GM23338 (cell line): ENCODE results near the gene IKZF1. TPM values are rescaled to one million over a fixed set of nuclear protein-coding genes. Genes with fewer than 3 reads are reported as not detected.

ENCODE experiments used
- ATAC-seq: fragments of 200-7000 bp; cut with Tn5 transposase; 3 replicates; pipeline ENCODE4 v1.9.1; 2020
- DNase-seq: peaks from one replicate; pipeline ENCODE4 v3.0.0-alpha.2; 2015; ENCODE audit warnings: low spot score
- H2AFZ ChIP-seq: fragments of 200-600 bp; sonication (generic); 2 replicates; pipeline ENCODE4 v1.8.0; 2016; ENCODE audit warnings: antibody characterized with exemption, mild to moderate bottlenecking, moderate library complexity
- H3F3A ChIP-seq: fragments of 200-600 bp; sonication (generic); replicated peaks from 2 replicates; pipeline ENCODE4 v1.8.0; 2017; ENCODE audit warnings: antibody characterized with exemption, mixed run types, low read depth
- H3K27ac ChIP-seq: fragments of 200-600 bp; sonication (generic); 2 replicates; pipeline ENCODE4 v1.6.1; 2016; ENCODE audit warnings: low read depth
- H3K27me3 ChIP-seq: fragments of 200-600 bp; sonication (generic); 2 replicates; pipeline ENCODE4 v1.8.0; 2016; ENCODE audit warnings: mild to moderate bottlenecking, mixed run types, moderate library complexity; ENCODE audit not compliant: insufficient read depth
- H3K36me3 ChIP-seq: fragments of 200-600 bp; sonication (generic); 2 replicates; pipeline ENCODE4 v1.8.0; 2016; ENCODE audit warnings: mild to moderate bottlenecking; ENCODE audit not compliant: insufficient read depth
- H3K4me1 ChIP-seq: fragments of 200-600 bp; sonication (generic); 2 replicates; pipeline ENCODE4 v1.8.0; 2016; ENCODE audit warnings: mild to moderate bottlenecking, moderate library complexity; ENCODE audit not compliant: insufficient read depth
- H3K4me2 ChIP-seq: fragments of 200-600 bp; sonication (generic); 2 replicates; pipeline ENCODE4 v1.7.1; 2017; ENCODE audit warnings: mixed run types
- H3K4me3 ChIP-seq: fragments of 200-600 bp; sonication (generic); 2 replicates; pipeline ENCODE4 v1.6.1; 2016; ENCODE audit warnings: mixed run types
- H3K79me2 ChIP-seq: fragments of 200-600 bp; sonication (generic); replicated peaks from 2 replicates; pipeline ENCODE4 v1.8.0; 2017; ENCODE audit warnings: mild to moderate bottlenecking; ENCODE audit not compliant: insufficient read depth
- H3K9me2 ChIP-seq: fragments of 200-600 bp; sonication (generic); 2 replicates; pipeline ENCODE4 v1.8.0; 2017; ENCODE audit not compliant: insufficient read depth
- H4K20me1 ChIP-seq: fragments of 200-600 bp; sonication (generic); replicated peaks from 2 replicates; pipeline ENCODE4 v1.8.0; 2017; ENCODE audit warnings: mild to moderate bottlenecking; ENCODE audit not compliant: insufficient read depth
- H3K27ac Mint-ChIP-seq: 2 replicates; pipeline ENCODE4 v1.8.0; 2020; ENCODE audit warnings: inconsistent platforms, mild to moderate bottlenecking, moderate library complexity, mixed read lengths
- H3K27me3 Mint-ChIP-seq: 3 replicates; pipeline ENCODE4 v1.8.0; 2022; ENCODE audit warnings: low read depth, mild to moderate bottlenecking, moderate library complexity, mixed read lengths, inconsistent platforms; ENCODE audit not compliant: insufficient read depth, poor library complexity
- H3K36me3 Mint-ChIP-seq: 3 replicates; pipeline ENCODE4 v1.8.0; 2021; ENCODE audit warnings: low read depth, mild to moderate bottlenecking, inconsistent platforms, moderate library complexity, mixed read lengths
- H3K4me1 Mint-ChIP-seq: 3 replicates; pipeline ENCODE4 v1.8.0; 2020; ENCODE audit warnings: mild to moderate bottlenecking, inconsistent platforms, mixed read lengths
- H3K4me3 Mint-ChIP-seq: 3 replicates; pipeline ENCODE4 v1.8.0; 2021; ENCODE audit warnings: moderate library complexity, mild to moderate bottlenecking, inconsistent platforms, mixed read lengths
- H3K9me3 Mint-ChIP-seq: 3 replicates; pipeline ENCODE4 v1.8.0; 2020; ENCODE audit warnings: moderate library complexity, mild to moderate bottlenecking, inconsistent platforms, mixed read lengths
- EZH2phosphoT487 ChIP-seq: fragments of 200-600 bp; sonication (generic); IDR thresholded peaks from one replicate; pipeline ENCODE4 v1.8.1; 2018; ENCODE audit warnings: antibody characterized with exemption; ENCODE audit not compliant: unreplicated experiment
- POLR2AphosphoS5 ChIP-seq: IDR thresholded peaks from 2 replicates; pipeline ENCODE4 v1.6.1; 2016; ENCODE audit warnings: antibody characterized with exemption, low read depth
- ZNF114 ChIP-seq: fragments of 250-450 bp; sonication (Bioruptor Pico); IDR thresholded peaks from 2 replicates; pipeline ENCODE4 v1.5.0; 2020; ENCODE audit warnings: mild to moderate bottlenecking, moderate library complexity
- polyA plus RNA-seq: library from polyadenylated mRNA; unstranded; fragments of >200 nt; fragmentation: Nextera tagmentation; extraction: Ambion mirVana; gene quantifications from 2 replicates; pipeline ENCODE4 v1.2.1, GENCODE V29; 2016
- total RNA-seq: library from RNA; depleted of rRNA; stranded (reverse); fragments of >200 nt; shearing (Covaris generic); gene quantifications from 2 replicates; pipeline ENCODE4 v1.2.3, GENCODE V29; 2014
- TF ChIP-seq, protein P1 (sequence below): IDR thresholded peaks from one replicate; pipeline ENCODE4 v1.6.1; 2018; ENCODE audit warnings: antibody characterized with exemption; ENCODE audit not compliant: unreplicated experiment

The IKZF1 gene
- total and polyA plus RNA-seq, 2 experiments from 2014 or later: 0.57 to 1.8 TPM

DNA sequence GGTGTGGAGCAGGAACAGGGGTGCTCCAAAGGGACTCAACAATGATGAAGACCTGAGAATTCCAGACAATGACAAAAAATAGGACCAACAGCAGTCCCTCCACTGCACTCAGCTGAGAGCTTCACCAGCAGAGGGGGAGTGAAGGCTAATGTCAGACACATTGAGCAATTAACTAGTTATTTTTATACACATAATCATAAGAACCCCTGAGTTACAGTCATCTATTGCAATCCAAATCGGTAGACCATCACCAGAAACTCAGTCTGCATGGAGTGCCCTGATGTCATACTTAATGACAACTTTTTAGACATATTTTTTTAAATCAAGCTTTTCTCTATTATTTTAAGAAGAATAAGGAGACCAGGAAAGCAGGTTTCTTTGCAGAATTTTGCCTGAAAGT lies 30.6 kb upstream of the IKZF1 start:
- Histone ChIP-seq H3K4me2 (no peak overlapping the region), H3K36me3 (no peaks in the 10 kb centered on the region), H3K9me2 (no peaks in the 10 kb centered on the region; the same call in 1 of the 2 replicates), H3K79me2 (no peaks in the 10 kb centered on the region), H3F3A (no peaks in the 10 kb centered on the region), H3K27ac (no peak overlapping the region), H3K27me3 (no peaks in the 10 kb centered on the region), H3K4me3 (no peak overlapping the region), H4K20me1 (no peaks in the 10 kb centered on the region), H2AFZ (no peak overlapping the region), H3K4me1 (no peaks in the 10 kb centered on the region)
- Mint-ChIP-seq H3K4me3 (no peak overlapping the region), H3K36me3 (no peaks in the 10 kb centered on the region), H3K9me3 (peaks cover 4% of the 10 kb centered on the region; the same call in 1 of the 3 replicates), H3K4me1 (no peaks in the 10 kb centered on the region), H3K27me3 (peaks cover 2% of the 10 kb centered on the region), H3K27ac (no peak overlapping the region)
- no peak for ATAC-seq
- TF ChIP-seq POLR2AphosphoS5 (no peak), EZH2phosphoT487 (no peak)
- TF ChIP-seq, protein P1, sequence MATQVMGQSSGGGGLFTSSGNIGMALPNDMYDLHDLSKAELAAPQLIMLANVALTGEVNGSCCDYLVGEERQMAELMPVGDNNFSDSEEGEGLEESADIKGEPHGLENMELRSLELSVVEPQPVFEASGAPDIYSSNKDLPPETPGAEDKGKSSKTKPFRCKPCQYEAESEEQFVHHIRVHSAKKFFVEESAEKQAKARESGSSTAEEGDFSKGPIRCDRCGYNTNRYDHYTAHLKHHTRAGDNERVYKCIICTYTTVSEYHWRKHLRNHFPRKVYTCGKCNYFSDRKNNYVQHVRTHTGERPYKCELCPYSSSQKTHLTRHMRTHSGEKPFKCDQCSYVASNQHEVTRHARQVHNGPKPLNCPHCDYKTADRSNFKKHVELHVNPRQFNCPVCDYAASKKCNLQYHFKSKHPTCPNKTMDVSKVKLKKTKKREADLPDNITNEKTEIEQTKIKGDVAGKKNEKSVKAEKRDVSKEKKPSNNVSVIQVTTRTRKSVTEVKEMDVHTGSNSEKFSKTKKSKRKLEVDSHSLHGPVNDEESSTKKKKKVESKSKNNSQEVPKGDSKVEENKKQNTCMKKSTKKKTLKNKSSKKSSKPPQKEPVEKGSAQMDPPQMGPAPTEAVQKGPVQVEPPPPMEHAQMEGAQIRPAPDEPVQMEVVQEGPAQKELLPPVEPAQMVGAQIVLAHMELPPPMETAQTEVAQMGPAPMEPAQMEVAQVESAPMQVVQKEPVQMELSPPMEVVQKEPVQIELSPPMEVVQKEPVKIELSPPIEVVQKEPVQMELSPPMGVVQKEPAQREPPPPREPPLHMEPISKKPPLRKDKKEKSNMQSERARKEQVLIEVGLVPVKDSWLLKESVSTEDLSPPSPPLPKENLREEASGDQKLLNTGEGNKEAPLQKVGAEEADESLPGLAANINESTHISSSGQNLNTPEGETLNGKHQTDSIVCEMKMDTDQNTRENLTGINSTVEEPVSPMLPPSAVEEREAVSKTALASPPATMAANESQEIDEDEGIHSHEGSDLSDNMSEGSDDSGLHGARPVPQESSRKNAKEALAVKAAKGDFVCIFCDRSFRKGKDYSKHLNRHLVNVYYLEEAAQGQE: no peak
- DNase-seq: no peak

DNA sequence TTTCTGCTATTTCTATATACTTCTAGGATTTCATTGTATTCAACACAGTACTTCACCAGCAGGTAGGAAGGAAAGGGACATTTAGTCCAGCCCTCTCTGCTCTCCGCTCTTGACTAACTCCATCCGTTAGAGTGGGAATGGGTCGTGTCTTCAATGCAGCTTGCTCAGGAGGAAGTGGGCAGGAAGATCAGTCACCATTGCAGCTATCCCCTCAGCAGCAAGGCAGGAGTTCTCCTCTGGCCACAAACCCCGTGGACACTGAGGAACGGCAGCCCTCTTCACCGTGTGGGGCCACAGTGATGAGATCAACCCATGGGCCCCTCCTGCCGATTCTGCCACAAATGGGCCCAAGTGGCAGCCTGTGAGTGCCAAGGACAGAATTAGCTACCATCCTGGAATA lies 30.2 kb upstream of the IKZF1 start:
- Mint-ChIP-seq H3K9me3 (peaks cover 4% of the 10 kb centered on the region; the same call in 1 of the 3 replicates), H3K4me1 (no peaks in the 10 kb centered on the region), H3K27me3 (no peaks in the 10 kb centered on the region), H3K4me3 (no peak overlapping the region), H3K27ac (no peak overlapping the region), H3K36me3 (no peaks in the 10 kb centered on the region)
- Histone ChIP-seq H3K36me3 (no peaks in the 10 kb centered on the region), H3K9me2 (no peaks in the 10 kb centered on the region; the same call in 1 of the 2 replicates), H3F3A (no peaks in the 10 kb centered on the region), H3K4me3 (no peak overlapping the region), H4K20me1 (no peaks in the 10 kb centered on the region), H3K79me2 (no peaks in the 10 kb centered on the region), H3K27me3 (no peaks in the 10 kb centered on the region), H3K27ac (no peak overlapping the region), H3K4me2 (no peak overlapping the region), H3K4me1 (no peaks in the 10 kb centered on the region), H2AFZ (no peak overlapping the region)
- TF ChIP-seq, protein P1: no peak
- TF ChIP-seq ZNF114: no peak
- ATAC-seq (no peak), DNase-seq (no peak)
